GM12874 (cell line): ENCODE data around the gene UBE2S.

Experiments
- TF ChIP-seq, protein P1 (sequence below): IDR thresholded peaks from 2 replicates; pipeline ENCODE4 v1.5.1; 2011; ENCODE audit warnings: low read depth, mild to moderate bottlenecking, control low read depth, low read length, moderate library complexity; ENCODE audit not compliant: insufficient read depth

The UBE2S gene

DNA sequence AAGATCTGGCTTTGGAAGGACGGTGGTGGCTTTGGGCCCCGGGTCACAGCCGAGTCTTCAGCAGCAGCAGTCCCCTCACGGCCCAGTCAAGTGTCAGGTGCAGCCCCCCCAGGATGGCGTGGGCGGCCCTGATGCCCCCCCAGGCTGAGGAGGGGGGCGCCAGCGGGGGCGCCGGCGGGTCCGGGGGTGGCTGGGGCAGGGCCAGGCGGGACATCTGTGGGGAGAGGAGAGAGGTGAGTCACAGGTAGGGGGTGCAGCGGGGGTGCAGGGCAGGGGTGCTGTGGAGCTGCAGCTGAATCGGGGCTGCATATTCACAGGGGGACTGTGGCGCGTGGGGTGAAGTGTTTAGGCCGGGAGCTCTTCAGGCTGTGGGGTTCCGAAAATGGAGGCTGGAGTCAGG, 41.6 kb downstream of the UBE2S start:
- TF ChIP-seq, protein P1, sequence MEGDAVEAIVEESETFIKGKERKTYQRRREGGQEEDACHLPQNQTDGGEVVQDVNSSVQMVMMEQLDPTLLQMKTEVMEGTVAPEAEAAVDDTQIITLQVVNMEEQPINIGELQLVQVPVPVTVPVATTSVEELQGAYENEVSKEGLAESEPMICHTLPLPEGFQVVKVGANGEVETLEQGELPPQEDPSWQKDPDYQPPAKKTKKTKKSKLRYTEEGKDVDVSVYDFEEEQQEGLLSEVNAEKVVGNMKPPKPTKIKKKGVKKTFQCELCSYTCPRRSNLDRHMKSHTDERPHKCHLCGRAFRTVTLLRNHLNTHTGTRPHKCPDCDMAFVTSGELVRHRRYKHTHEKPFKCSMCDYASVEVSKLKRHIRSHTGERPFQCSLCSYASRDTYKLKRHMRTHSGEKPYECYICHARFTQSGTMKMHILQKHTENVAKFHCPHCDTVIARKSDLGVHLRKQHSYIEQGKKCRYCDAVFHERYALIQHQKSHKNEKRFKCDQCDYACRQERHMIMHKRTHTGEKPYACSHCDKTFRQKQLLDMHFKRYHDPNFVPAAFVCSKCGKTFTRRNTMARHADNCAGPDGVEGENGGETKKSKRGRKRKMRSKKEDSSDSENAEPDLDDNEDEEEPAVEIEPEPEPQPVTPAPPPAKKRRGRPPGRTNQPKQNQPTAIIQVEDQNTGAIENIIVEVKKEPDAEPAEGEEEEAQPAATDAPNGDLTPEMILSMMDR: no peak

DNA sequence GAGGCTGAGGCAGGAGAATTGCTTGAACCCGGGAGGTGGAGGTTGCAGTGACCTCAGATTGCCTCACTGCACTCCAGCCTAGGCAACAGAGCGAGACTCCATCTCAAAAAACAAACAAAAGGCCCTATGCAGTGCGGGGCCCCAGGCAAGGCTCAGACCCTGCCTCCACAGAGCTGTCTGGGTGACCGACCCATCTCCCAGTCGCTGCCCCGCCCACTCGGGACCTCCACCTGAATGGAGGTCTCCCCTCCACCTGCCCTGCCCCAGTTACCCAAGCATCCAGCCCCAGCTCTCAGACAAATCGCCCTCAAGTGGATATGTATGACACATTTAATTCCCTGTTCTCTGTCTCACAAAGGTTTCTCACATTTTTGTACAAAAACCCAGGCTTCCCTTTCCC, 42.3 kb downstream of the UBE2S start:
- TF ChIP-seq, protein P1: no peak

DNA sequence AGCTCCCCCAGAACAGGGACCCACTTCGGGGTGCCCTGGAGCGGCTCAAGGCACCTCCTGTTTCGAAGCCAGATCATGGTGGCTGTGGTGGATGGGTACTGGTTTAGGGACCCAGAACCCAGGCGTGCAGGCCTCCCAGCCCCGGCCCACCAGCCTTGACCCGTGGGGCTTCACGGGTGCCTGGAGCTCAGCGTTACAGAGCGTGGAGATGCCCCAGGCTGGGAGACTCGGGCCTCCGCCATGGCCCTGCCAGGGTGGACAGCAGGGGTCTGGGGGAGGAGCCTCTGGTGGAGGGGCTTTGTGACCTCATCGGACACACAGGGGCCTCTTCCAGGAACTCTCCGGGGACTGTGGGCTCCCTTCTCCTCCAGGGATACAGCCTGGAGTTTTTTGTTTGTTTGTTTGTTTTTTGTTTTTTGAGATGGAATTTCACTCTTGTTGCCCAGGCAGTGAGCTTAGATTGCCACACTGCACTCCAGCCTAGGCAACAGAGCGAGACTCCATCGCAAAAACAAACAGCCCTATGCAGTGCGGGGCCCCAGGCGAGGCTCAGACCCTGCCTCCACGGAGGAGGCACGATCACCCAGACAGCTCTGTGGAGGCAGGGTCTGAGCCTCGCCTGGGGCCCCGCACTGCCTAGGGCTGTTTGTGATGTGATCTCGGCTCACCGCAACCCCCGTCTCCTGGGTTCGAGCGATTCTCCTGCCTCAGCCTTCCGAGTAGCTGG, 44.4 kb downstream of the UBE2S start, which contains the start of gene GARIN5B:
Gene GARIN5B (minus strand): TSS at position 271 of the 727 bp plus-strand sequence. CDS start 194 bp downstream, at position 77.
- TF ChIP-seq, protein P1: no peak

DNA sequence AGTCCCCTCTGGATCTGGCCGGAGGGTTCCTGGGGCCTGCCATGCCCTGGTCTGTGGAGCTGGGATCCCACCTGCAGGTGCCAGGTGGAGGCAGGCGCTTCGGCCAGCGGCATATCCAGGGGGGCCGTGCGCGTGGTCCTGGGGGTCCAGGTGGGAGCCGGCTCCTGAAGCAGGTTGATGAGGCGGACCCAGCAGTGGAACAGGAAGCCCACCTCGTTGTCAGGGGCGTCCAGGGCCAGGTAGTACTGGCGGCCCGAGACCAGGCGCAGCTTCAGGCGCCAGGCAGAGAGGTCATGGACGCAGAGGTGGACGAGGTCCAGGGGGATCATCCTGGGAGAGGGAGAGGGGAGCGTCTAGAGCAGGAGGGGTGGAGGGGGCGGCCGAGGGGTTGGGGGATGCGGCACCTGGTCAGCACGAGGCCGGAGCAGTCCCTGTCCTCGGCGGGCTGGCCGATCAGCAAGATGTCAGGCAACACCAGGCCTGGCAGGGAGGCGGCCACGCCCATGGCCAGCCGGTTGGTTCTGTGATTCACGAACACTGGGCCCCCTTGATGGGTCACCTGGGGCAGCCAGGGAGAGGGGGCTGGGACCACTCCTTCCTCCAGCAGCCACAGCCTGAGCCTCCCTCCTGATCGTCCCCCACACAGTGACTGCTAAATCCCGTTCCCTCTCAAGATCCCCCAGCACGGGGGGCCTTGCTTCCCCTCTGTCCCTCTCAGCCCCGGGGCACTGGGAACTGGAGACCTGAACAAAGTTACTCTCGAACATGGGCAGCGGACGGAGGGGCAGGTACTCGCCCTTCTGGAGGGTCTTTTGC, 45.2 kb downstream of the UBE2S start:
- TF ChIP-seq, protein P1: no peak

DNA sequence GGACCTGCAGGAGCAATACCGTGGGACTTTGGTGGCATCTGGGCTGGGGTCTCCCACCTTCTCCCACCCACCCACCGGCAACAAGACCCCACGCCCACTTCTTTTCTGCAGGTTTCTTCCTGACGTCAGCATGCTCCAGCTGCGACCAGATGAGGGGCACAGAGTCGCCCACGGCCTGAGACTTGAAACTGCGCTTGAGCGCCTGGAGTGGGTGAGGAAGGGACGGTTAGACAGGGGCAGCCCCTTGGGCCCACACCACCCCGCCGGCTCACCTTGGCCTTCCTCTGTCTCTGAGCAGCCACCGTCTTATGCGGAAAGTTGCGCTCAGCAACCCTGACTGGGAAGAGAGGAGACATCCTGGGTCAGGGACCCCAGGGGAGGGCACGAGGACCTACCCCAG, 46.7 kb downstream of the UBE2S start:
- TF ChIP-seq, protein P1: no peak

DNA sequence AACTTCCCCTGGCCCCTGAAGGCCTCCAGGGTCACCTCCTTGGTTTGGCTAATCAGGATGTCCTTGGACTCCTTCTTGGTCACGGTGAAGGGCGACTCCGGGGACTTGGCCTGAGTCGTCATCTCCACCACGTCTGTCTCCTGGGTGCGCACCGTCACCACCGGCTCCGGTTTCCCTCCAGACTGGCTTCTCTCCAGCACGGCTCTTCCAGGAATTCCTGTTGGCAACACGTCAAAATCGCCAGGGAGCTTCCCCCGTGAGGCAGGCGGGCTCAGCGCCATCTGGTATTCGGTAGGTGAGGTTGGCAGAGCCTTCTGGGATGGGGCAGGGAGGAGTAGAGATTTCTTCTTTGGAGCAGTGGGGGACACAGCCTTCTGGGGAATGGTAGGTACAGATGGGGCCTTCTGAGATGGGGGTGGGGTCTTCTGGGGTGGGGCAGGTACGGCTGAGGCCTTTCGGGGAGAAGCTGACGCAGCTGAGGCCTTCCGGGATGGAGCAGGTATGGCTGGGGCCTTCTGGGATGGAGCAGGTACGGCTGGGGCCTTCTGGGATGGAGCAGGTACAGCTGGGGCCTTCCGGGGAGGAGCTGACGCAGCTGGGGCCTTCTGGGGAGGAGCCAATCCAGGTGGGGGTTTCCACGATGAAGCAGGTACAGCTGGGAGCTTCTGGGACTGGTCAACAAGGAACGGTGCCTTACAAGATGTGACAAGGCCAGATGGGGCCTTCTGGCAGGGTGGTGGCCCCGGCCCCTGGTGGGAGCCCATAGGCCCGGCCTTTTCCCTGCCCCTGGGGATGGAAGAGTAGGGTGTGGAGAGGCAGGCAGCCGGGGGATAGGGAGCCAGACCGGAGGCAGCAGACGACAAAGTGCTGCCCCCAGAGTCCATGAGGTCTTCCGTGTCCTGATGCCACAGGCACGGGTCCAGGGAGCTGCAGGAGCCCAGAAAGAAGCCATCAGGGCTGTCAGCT, 48.4 kb downstream of the UBE2S start:
- TF ChIP-seq, protein P1: no peak

DNA sequence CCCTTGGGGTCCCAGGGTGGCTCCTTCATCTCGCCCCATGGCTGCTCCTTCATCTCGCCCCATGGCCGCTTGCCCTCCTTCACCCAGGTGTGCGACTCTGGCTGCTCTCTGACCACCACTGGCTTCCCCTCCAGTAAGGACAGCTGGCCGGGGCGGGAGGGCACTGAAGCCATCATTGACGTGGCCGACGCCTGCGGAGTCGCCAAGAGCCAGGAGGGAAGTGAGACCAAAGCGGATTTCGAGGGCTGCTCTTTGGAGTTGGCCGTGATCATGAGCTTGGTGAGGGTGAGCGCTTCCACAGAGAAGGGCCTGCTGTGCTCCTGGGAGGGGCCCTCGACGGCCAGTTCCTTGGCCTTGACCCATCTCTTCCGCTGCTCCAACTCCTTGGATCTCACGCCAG, 49.1 kb downstream of the UBE2S start:
- TF ChIP-seq, protein P1: no peak
